PC-3 (cell line): ENCODE data around the gene NLGN1. TPM values are rescaled to one million over a fixed set of nuclear protein-coding genes. Genes with fewer than 3 reads are reported as not detected.
A peak's percentile ranks its signal among the peaks of the same experiment; 100 is the strongest.

Experiments
- ATAC-seq: fragments of 200-7000 bp; cut with Tn5 transposase; 2 replicates; pipeline ENCODE4 v1.9.1; 2020; ENCODE audit warnings: mild to moderate bottlenecking, moderate library complexity
- BruUV-seq: library from RNA; stranded (reverse); fragments of 400-500 nt; replicated peaks from 2 replicates; lab custom pipeline; 2021; lab: Mats Ljungman, UMichigan
- CTCF ChIA-PET: fragments of 300-600 bp; sonication (Branson Sonifier 250); formaldehyde crosslinking; loops from one replicate; lab custom pipeline; 2022; ENCODE audit warnings: antibody characterized with exemption; lab: Charles Lee
- POLR2A ChIA-PET: fragments of 300-600 bp; sonication (Branson Sonifier 250); formaldehyde crosslinking; loops from one replicate; lab custom pipeline; 2022; ENCODE audit warnings: antibody characterized with exemption; ENCODE audit not compliant: unreplicated experiment; lab: Charles Lee
- DNase-seq: peaks from one replicate; pipeline ENCODE4 v3.0.0-alpha.2; 2015
- H2AFZ ChIP-seq: fragments of 300-600 bp; sonication (generic); 2 replicates; pipeline ENCODE4 v1.6.0; 2016; ENCODE audit warnings: antibody characterized with exemption, low read length
- H3F3A ChIP-seq: fragments of 300-600 bp; sonication (generic); one replicate; pipeline ENCODE4 v1.6.0; 2017; ENCODE audit warnings: antibody characterized with exemption, low read length, control low read depth, mild to moderate bottlenecking; ENCODE audit not compliant: unreplicated experiment
- H3K27ac ChIP-seq: fragments of 300-600 bp; sonication (generic); 2 replicates; pipeline ENCODE4 v1.5.1; 2016; ENCODE audit warnings: mild to moderate bottlenecking, low read length
- H3K27me3 ChIP-seq: fragments of 300-600 bp; sonication (generic); 2 replicates; pipeline ENCODE4 v1.6.1; 2016; ENCODE audit warnings: low read length, mixed read lengths
- H3K36me3 ChIP-seq: fragments of 300-600 bp; sonication (generic); 2 replicates; pipeline ENCODE4 v1.6.1; 2016; ENCODE audit warnings: low read depth, mixed run types, low read length, mixed read lengths
- H3K4me1 ChIP-seq: fragments of 300-600 bp; sonication (generic); 2 replicates; pipeline ENCODE4 v1.5.1; 2016; ENCODE audit warnings: low read length; ENCODE audit not compliant: insufficient read depth
- H3K4me2 ChIP-seq: fragments of 300-600 bp; sonication (generic); 2 replicates; pipeline ENCODE4 v1.6.0; 2016; ENCODE audit warnings: low read length
- H3K4me3 ChIP-seq: fragments of 300-600 bp; sonication (generic); 2 replicates; pipeline ENCODE4 v1.5.1; 2016; ENCODE audit warnings: mild to moderate bottlenecking, low read length, mixed read lengths
- H3K79me2 ChIP-seq: fragments of 300-600 bp; sonication (generic); 2 replicates; pipeline ENCODE4 v1.6.1; 2017; ENCODE audit warnings: low read length, mixed read lengths
- H3K9ac ChIP-seq: fragments of 300-600 bp; sonication (generic); 2 replicates; pipeline ENCODE4 v1.6.0; 2016; ENCODE audit warnings: mild to moderate bottlenecking, low read length
- H3K9me2 ChIP-seq: fragments of 300-600 bp; sonication (generic); replicated peaks from 2 replicates; pipeline ENCODE4 v1.6.1; 2016; ENCODE audit warnings: mixed run types, low read length, mixed read lengths
- H3K9me3 ChIP-seq: fragments of 300-600 bp; sonication (generic); 2 replicates; pipeline ENCODE4 v1.6.1; 2016; ENCODE audit warnings: low read length, mixed read lengths
- H4K20me1 ChIP-seq: fragments of 300-600 bp; sonication (generic); 2 replicates; pipeline ENCODE4 v1.6.1; 2016; ENCODE audit warnings: low read length, mixed read lengths
- CTCF ChIP-seq: fragments of 300-600 bp; sonication (generic); conservative IDR thresholded peaks from 2 replicates; pipeline ENCODE4 v1.5.1; 2017; ENCODE audit warnings: antibody characterized with exemption, low read depth, mild to moderate bottlenecking, low read length
- EZH2 ChIP-seq: fragments of 300-600 bp; sonication (generic); IDR thresholded peaks from one replicate; pipeline ENCODE4 v1.6.1; 2017; ENCODE audit warnings: antibody characterized with exemption, mild to moderate bottlenecking, low read length; ENCODE audit not compliant: unreplicated experiment
- EZH2phosphoT487 ChIP-seq: fragments of 300-600 bp; sonication (generic); IDR thresholded peaks from 2 replicates; pipeline ENCODE4 v1.6.1; 2018; ENCODE audit warnings: mild to moderate bottlenecking, antibody characterized with exemption, low read length, borderline replicate concordance
- intact Hi-C: fragments of 100-400 bp; cut with micrococcal nuclease; formaldehyde crosslinking; loops from 2 replicates; pipeline ENCODE4 v1.9.0; 2023
- total RNA-seq: library from RNA; depleted of rRNA; stranded (reverse); fragments of >200 nt; gene quantifications from 2 replicates; pipeline ENCODE4 v1.2.3, GENCODE V29; 2014

The NLGN1 gene
- total RNA-seq, 1 experiment from 2014 or later = 0.77 TPM

- Histone ChIP-seq H3K36me3 (no peaks in the 10 kb centered on the region), H2AFZ (no peak overlapping the region)
These were observed 572.7 kb downstream of the NLGN1 start for GRCh38 chr3:173970281-173970680.

GRCh38 chr3:173976281-173976680, 578.7 kb downstream of the NLGN1 start:
- Histone ChIP-seq H3K79me2 (no peaks in the 10 kb centered on the region), H3K4me2 (no peak overlapping the region), H3K27me3 (no peaks in the 10 kb centered on the region), H4K20me1 (no peaks in the 10 kb centered on the region), H2AFZ (no peak overlapping the region), H3K36me3 (no peaks in the 10 kb centered on the region), H3K27ac (no peak overlapping the region), H3K9me2 (no peaks in the 10 kb centered on the region), H3K9ac (no peak overlapping the region), H3F3A (no peaks in the 10 kb centered on the region), H3K9me3 (no peaks in the 10 kb centered on the region), H3K4me3 (no peak overlapping the region), H3K4me1 (no peaks in the 10 kb centered on the region)
- intact Hi-C loops = no loop called here
- DNase-seq (no peak), ATAC-seq (no peak)
- CTCF ChIA-PET = no interaction called here
- POLR2A ChIA-PET = no interaction called here
- TF ChIP-seq EZH2phosphoT487 = no peak
- no peak for TF ChIP-seq CTCF
- TF ChIP-seq EZH2 = no peak
- no TSS peak for BruUV-seq

More at GRCh38 chr3:173970281-173970680, 572.7 kb downstream of the NLGN1 start:
- Histone ChIP-seq H3K4me2 (no peak overlapping the region), H4K20me1 (no peaks in the 10 kb centered on the region), H3K79me2 (no peaks in the 10 kb centered on the region), H3K9me3 (no peaks in the 10 kb centered on the region), H3K27ac (no peak overlapping the region), H3K4me3 (no peak overlapping the region), H3K9me2 (no peaks in the 10 kb centered on the region), H3F3A (no peaks in the 10 kb centered on the region), H3K9ac (no peak overlapping the region), H3K4me1 (no peaks in the 10 kb centered on the region), H3K27me3 (no peaks in the 10 kb centered on the region)
- BruUV-seq = no TSS peak
- ATAC-seq (no peak), DNase-seq (no peak)
- TF ChIP-seq EZH2 (no peak), EZH2phosphoT487 (no peak), CTCF (no peak)
- POLR2A ChIA-PET = no interaction called here
- CTCF ChIA-PET = no interaction called here
- intact Hi-C loops = no loop called here

- no peaks in the 10 kb centered on the region for H3K9me3 ChIP-seq
- no peaks in the 10 kb centered on the region for H3K36me3 ChIP-seq
- no peak for TF ChIP-seq EZH2phosphoT487
- TF ChIP-seq EZH2 = no peak
- no peak for TF ChIP-seq CTCF
- no peaks in the 10 kb centered on the region for H3K27me3 ChIP-seq
- H3K4me3 ChIP-seq = no peak overlapping the region
- ChIA-PET CTCF (no interaction called here), POLR2A (no interaction called here)
- H3K9ac ChIP-seq = no peak overlapping the region
- H3F3A ChIP-seq = no peaks in the 10 kb centered on the region
- H4K20me1 ChIP-seq = no peaks in the 10 kb centered on the region
- H3K27ac ChIP-seq = no peak overlapping the region
- H3K9me2 ChIP-seq = no peaks in the 10 kb centered on the region
- DNase-seq (peak; percentile 54), ATAC-seq (peak; percentile 70)
- no peaks in the 10 kb centered on the region for H3K79me2 ChIP-seq
- no peak overlapping the region for H3K4me2 ChIP-seq
- H3K4me1 ChIP-seq = no peaks in the 10 kb centered on the region
- intact Hi-C loops = no loop called here
- no peak overlapping the region for H2AFZ ChIP-seq
- no TSS peak for BruUV-seq
These were observed 580.2 kb downstream of the NLGN1 start for GRCh38 chr3:173977747-173978146.
